Calu3 (cell line): ENCODE results near the gene IMMP2L. TPM values are rescaled to one million over a fixed set of nuclear protein-coding genes. Genes with fewer than 3 reads are reported as not detected.

ENCODE experiments used
- BruUV-seq: library from RNA; stranded (reverse); fragments of 400-500 nt; replicated peaks from 2 replicates; lab custom pipeline; 2021; lab: Mats Ljungman, UMichigan
- CTCF ChIA-PET: fragments of 300-600 bp; sonication (Branson Sonifier 250); formaldehyde crosslinking; loops from one replicate; lab custom pipeline; 2022; ENCODE audit warnings: antibody characterized with exemption; lab: Charles Lee
- DNase-seq: peaks from one replicate; pipeline ENCODE4 v3.0.0; 2022
- H3K27ac Mint-ChIP-seq: one replicate; pipeline ENCODE4 v1.8.0; 2022; ENCODE audit warnings: mixed read lengths; ENCODE audit not compliant: unreplicated experiment
- H3K27me3 Mint-ChIP-seq: one replicate; pipeline ENCODE4 v1.8.0; 2022; ENCODE audit warnings: mixed read lengths; ENCODE audit not compliant: unreplicated experiment
- H3K36me3 Mint-ChIP-seq: one replicate; pipeline ENCODE4 v1.8.0; 2022; ENCODE audit warnings: mild to moderate bottlenecking, moderate library complexity, mixed read lengths; ENCODE audit not compliant: insufficient read depth, unreplicated experiment
- H3K4me1 Mint-ChIP-seq: one replicate; pipeline ENCODE4 v1.8.0; 2022; ENCODE audit warnings: mild to moderate bottlenecking, low read depth, mixed read lengths; ENCODE audit not compliant: unreplicated experiment
- H3K4me3 Mint-ChIP-seq: one replicate; pipeline ENCODE4 v1.8.0; 2022; ENCODE audit warnings: mild to moderate bottlenecking, low read depth, moderate library complexity, mixed read lengths; ENCODE audit not compliant: unreplicated experiment
- H3K9me3 Mint-ChIP-seq: one replicate; pipeline ENCODE4 v1.8.0; 2022; ENCODE audit warnings: low read depth, mixed read lengths; ENCODE audit not compliant: unreplicated experiment
- CTCF ChIP-seq: fragments of 200-600 bp; IDR thresholded peaks from one replicate; pipeline ENCODE4 v1.8.0; 2022; ENCODE audit warnings: antibody characterized with exemption; ENCODE audit not compliant: unreplicated experiment
- intact Hi-C: fragments of 100-400 bp; cut with micrococcal nuclease; formaldehyde crosslinking; loops from one replicate; pipeline ENCODE4 v1.10.0; 2022; ENCODE audit not compliant: unreplicated experiment
- total RNA-seq: library from RNA; stranded (reverse); gene quantifications from 2 replicates; pipeline ENCODE4 v1.2.3, GENCODE V29; 2022

The IMMP2L gene
- total RNA-seq, 1 experiment from 2014 or later, result 28.6 TPM

DNA sequence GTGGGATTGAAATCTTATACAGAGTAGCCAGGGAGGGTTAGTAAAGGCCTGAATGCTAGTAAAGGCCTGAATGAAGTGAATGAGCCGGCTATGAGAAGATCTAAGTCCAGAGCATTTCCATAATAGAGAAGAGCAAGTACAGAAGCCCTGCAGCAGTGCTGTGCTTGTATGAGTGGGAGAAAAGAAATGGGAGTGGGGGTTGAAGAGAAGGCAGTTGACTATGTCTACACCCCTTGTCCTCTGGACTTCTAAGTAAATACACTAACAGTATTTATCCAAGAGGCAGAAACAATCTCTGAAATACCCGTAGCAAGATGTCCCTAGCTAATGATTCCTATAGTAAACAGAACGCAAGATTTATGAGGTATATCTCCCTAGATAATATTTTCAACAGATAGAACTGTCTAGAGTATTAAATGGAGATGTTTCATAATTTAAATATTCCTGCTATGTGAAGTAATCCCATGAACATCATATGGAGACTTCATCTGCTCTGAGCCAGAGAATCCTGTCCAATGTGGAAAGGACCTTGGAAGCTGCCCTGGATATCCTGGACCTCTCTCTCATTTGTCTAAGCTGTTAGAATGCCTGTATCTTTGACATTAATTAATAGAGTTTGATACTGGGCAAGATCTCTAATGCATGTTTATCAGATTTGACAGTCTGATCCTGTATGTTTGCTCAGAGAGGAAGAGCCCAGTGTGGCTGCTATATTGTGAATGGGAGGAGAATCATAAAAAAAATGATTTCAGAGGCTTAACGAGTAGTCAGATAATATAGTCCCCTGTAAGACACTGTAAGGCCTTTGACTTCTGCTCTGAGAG is 299.8 kb downstream of the IMMP2L start:
- CTCF ChIA-PET, result no interaction called here

GRCh38 chr7:111261496-111261895 is 300.8 kb downstream of the IMMP2L start:
- BruUV-seq, result no TSS peak
- Mint-ChIP-seq H3K27ac (no peak overlapping the region), H3K9me3 (no peaks in the 10 kb centered on the region), H3K4me1 (no peaks in the 10 kb centered on the region), H3K4me3 (no peak overlapping the region), H3K36me3 (no peaks in the 10 kb centered on the region), H3K27me3 (no peaks in the 10 kb centered on the region)
- DNase-seq, result no peak
- intact Hi-C loops, result no loop called here
- TF ChIP-seq CTCF, result no peak
- CTCF ChIA-PET, result no interaction called here

More for the DNA sequence above, 299.8 kb downstream of the IMMP2L start:
- no peak for TF ChIP-seq CTCF
- H3K36me3 Mint-ChIP-seq, result no peaks in the 10 kb centered on the region
- H3K27ac Mint-ChIP-seq, result no peak overlapping the region
- no peaks in the 10 kb centered on the region for H3K4me1 Mint-ChIP-seq
- BruUV-seq, result no TSS peak
- H3K9me3 Mint-ChIP-seq, result no peaks in the 10 kb centered on the region
- intact Hi-C loops, result no loop called here
- no peak for DNase-seq
- H3K4me3 Mint-ChIP-seq, result no peak overlapping the region
- H3K27me3 Mint-ChIP-seq, result no peaks in the 10 kb centered on the region

GRCh38 chr7:111259991-111260390 is 302.3 kb downstream of the IMMP2L start:
- no peak for TF ChIP-seq CTCF
- no peaks in the 10 kb centered on the region for H3K36me3 Mint-ChIP-seq
- no peaks in the 10 kb centered on the region for H3K9me3 Mint-ChIP-seq
- H3K27ac Mint-ChIP-seq, result no peak overlapping the region
- no peak overlapping the region for H3K4me3 Mint-ChIP-seq
- intact Hi-C loops, result no loop called here
- CTCF ChIA-PET, result no interaction called here
- DNase-seq, result no peak
- BruUV-seq, result no TSS peak
- H3K27me3 Mint-ChIP-seq, result no peaks in the 10 kb centered on the region
- no peaks in the 10 kb centered on the region for H3K4me1 Mint-ChIP-seq

DNA sequence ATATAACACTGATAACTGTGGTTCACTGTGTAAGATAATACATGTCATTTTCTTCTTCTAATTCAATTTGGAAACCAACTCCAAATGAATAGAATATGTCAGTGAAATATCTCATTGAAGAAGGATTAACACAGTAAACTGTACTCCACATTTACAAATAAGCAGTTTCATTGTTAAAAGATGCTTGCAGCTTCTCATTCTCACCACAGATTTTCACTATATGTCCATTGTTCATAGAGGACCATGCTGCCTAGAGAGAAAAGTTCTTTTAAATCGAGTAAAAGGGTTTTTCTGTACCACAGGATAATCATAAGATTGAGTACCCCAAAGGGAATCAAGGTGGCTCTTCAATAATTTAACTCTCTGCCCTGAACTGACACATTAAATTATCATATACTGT is 305.9 kb downstream of the IMMP2L start:
- Mint-ChIP-seq H3K27ac (no peak overlapping the region), H3K4me3 (no peak overlapping the region), H3K9me3 (no peaks in the 10 kb centered on the region), H3K36me3 (no peaks in the 10 kb centered on the region), H3K4me1 (no peaks in the 10 kb centered on the region), H3K27me3 (no peaks in the 10 kb centered on the region)
- intact Hi-C loops, result no loop called here
- CTCF ChIA-PET, result no interaction called here
- no peak for TF ChIP-seq CTCF
- no TSS peak for BruUV-seq
- no peak for DNase-seq
